Right renal cortex interstitium (tissue), 3 donors: ENCODE results near the gene ZNF425. TPM values are rescaled to one million over a fixed set of nuclear protein-coding genes. Genes with fewer than 3 reads are reported as not detected.
"Not testable (repeated sequence)": the region's sequence is repeated elsewhere in the genome, so short reads cannot be mapped to it uniquely, and the experiment has no call there.

Experiments
- DNase-seq, 3 donors: peaks; one replicate each; pipeline ENCODE4 v3.0.0-alpha.2; 2013; ENCODE audit warnings: low read depth in 3 of 3, low spot score in 2 of 3
- polyA plus RNA-seq, 3 donors: library from polyadenylated mRNA; unstranded; fragments of 120-200 nt; gene quantifications; one replicate each; pipeline ENCODE4 v1.2.1, GENCODE V29; 2013; ENCODE audit not compliant: insufficient read length in 3 of 3

The ZNF425 gene
- polyA plus RNA-seq, result 1 to 10 TPM; 7.9 to 9.2 (median 8.6) TPM

- peak; percentile 79 to 89 (median 86) for DNase-seq
Observed at GRCh38 chr7:149125863-149126661, at the start of gene ZNF425. Gene ZNF425 (minus strand): TSS chr7:149126324. CDS start chr7:149126213, 111 bp downstream.

DNA sequence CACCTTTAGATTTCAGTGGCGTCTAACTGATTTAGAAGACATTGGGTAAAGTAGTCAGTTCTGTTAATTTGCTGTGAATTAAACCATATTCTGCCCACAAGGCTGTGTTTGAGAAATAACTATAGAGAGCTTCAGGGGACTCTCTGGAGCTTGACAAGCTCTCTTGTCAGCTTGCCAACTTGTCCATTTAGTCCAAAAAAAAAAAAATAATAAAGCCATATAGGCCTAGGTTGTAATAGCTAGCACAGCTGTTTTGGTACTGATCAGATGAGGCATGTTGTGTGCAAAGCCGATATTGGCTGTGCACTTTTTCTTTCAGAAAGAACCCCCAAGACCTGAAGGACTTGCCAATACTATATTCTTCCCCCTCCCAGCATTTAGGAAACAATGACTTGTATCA, 49.0 kb upstream of the ZNF425 start:
- DNase-seq, result no peak

DNA sequence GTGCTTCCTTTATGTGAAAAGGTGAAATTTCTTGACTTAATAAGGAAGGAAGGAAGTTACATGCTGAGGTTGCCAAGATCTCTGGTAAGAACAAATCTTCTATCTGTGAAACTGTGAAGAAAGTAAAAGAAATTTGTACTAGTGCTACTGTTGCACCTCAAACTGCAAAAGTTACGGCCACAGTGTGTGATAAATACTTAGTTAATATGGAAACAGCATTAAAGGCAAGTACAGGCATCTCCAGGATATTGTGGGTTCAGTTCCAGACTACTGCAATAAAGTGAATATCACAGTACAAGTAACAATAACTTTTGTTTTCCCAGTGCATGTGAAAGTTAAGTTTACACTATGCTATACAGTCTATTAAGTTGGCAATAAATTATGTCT, 46.4 kb upstream of the ZNF425 start:
- no peak for DNase-seq

- DNase-seq, result no peak
Observed at GRCh38 chr7:149171892-149172533, 45.9 kb upstream of the ZNF425 start.

DNA sequence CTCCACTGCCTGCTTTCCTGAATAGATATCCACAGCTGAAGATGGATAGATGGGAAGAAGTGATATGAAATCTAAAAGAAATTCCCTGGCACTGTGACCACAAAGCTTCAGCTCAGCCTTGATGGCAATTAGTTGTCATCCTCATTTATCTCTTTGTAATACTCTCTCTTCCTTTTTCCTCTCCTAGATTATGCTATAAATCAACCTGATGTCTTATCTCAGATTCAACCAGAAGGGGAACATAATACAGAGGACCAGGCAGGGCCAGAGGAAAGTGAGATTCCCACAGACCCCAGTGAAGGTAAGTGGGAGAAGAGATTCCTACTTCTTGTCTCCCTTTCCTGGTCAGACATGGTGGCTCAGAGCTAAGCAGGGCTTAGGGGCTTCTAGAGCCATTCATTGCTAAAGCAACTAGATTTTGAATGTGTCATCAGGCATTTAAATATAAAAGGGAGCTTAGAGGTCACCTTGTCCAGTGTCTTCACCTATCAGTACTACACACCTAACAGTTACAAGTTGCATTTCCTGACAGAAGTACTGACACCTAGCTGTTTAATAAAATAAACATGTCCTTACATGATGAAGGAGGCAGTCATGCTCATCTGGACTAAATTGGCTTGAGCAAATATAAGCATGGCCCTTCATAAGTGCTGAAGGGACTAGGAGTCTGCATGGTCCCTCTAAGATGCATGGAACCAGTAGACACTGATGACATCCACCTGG, 40.7 kb upstream of the ZNF425 start:
- DNase-seq, result no peak

DNA sequence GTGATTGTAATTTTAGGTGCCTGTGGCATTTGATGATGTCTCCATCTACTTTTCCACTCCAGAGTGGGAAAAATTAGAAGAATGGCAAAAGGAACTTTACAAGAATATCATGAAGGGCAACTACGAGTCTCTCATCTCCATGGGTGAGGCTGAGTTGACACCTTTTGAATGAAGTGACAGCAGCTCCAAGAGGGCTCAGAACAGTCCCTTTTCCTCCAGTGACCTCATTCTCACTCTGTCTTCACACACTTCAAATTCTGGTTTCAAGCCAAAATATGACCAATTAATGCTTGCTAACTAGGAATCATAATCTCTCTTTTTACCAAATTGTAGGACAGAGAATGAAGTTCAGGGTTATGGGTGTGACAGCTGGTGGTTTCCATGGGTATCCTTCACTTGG, 40.0 kb upstream of the ZNF425 start:
- no peak for DNase-seq

GRCh38 chr7:149161241-149161848, 35.2 kb upstream of the ZNF425 start:
- DNase-seq, result no peak

- no peak for DNase-seq
Observed at GRCh38 chr7:149156898-149157297, 30.8 kb upstream of the ZNF425 start.

DNA sequence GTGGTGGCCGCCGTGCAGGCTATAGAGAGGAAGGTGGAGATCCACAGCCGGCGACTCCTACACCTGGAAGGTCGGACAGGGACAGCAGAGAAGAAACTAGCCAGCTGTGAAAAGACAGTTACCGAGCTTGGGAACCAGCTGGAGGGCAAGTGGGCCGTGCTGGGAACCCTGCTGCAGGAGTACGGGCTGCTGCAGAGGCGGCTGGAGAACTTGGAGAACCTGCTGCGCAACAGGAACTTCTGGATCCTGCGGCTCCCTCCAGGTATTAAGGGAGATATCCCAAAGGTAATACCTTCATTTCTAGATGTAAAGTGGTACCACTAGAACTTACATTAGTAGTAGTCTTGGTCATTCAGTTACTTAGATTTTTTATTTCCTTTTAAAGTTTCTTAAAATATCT, 27.9 kb upstream of the ZNF425 start:
- DNase-seq, result no peak

DNA sequence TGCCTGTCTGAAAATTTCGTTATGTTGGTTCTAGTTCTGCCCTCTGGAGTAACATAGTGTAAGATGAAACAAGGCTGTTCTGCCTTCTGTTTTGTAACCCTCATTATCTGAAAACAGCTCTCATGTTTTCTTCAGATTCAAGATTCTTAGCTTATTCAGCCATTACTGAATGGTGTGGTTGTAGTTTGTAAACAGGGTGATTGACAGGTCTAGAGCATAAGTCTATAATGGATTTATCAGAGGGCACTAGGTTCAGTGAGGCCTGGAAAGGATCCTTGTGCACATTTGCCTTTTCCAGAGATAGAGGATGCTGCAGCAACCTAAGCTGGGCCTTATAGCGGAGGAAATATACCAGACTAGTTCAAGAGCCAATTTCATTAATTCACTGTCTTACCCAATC, 27.2 kb upstream of the ZNF425 start:
- DNase-seq, result no peak

DNA sequence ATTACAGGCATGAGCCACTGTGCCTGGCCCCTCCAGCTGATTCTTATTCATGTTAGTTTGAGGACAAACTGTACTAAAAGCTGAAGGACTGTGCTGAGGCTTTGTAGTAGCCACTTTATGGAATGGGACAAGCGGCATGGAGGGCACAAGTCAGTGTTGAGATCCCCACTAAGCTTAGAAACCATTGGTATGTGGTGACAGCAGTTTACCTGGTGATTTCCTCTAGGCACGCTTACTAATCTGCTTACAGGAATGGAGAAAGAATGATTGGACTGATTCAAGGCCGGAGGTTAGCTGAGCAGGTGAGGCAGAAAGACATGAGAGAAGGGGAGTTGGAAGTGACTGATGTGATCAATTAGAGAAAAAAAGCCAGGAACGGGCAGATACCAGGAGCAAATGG, 24.9 kb upstream of the ZNF425 start:
- no peak for DNase-seq

DNA sequence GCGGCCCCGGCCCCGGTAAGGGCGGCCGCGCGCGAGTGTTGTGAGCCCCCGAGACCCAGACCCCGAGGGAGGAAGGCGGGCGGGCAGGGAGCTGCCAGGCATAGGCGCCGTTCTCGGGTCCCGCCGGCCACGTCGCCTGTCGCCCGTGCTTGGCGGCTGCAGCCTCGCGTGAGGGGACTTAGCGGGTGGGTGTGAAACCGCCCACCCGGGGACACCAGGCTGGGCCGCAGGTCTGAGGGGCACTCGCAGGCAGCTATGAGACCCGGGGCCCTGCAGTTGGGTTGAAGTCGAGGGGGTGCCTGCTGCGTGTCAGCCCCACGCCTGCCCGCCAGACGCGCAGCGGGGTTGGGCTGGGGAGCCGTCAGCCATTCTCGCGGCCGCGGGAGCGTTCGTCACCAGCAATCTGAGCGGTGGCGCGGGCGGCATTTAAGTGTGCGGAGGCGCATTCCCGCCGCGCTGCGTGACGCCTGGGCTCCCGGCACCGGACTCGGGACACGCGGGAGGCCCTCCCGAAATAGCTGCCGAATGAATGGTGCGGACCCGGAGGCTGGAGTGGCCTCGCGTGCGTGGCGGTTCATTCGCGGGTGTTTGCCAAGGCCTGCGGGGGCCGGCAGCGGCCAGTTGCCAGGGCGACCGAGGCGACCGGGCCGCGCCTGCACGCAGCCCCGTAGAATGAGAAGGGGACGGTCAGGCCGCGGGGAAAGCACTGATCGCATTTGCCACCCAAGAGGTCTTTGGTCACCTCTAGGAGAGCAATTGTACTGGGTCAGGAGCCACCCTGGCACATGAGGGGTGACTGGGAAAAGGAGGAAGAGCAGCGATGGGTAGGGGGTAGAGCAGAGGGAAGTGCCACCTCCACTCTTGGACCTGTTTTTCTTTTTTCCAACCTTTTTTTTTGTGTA, 21.9 kb upstream of the ZNF425 start:
- peak in 2 of 3 donors; percentile 21 to 35 for DNase-seq

DNA sequence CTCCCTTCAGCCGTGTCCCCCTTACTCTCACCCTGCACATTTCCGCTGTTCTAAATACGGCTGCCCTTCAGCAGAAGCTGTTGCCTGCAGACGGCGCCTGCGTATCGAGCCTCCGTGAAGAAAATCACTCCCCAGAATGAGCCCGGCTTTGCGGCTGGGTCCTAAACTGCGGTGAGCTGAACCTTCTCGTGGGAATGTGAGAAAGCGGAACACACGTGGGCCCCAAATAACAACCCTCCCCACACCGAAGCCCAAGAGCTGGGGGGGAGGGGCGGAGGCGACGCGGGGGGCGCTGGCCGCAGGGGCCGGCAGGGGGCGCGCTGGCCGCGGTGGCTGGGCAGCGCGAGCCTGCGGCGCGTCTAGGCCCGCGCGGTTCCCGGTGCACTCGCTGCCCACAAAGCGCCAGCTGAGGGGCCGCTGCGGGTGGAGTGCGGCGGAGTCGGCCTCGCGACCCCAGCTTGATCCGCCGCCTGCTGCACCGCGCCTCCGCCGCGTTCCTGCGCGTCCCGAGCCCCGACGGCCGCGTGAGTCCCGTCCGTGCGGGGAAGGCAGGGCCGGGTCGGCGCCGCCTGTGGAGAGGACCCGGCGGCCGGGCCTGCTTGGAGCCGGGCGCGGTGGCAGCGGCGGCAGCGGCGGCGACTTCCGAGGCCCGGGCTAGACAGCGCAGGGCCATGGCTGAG, 21.1 kb upstream of the ZNF425 start, which contains the start of gene ZNF398:
Gene ZNF398, plus strand, starts transcription at position 382 of the 680 bp plus-strand sequence. Its CDS starts 290 bp downstream, at position 672.
- peak in 2 of 3 donors; percentile 59 to 67 for DNase-seq

- DNase-seq, result peak in 1 of 3 donors; percentile 17
Observed at GRCh38 chr7:149145031-149145845, 19.1 kb upstream of the ZNF425 start.

DNA sequence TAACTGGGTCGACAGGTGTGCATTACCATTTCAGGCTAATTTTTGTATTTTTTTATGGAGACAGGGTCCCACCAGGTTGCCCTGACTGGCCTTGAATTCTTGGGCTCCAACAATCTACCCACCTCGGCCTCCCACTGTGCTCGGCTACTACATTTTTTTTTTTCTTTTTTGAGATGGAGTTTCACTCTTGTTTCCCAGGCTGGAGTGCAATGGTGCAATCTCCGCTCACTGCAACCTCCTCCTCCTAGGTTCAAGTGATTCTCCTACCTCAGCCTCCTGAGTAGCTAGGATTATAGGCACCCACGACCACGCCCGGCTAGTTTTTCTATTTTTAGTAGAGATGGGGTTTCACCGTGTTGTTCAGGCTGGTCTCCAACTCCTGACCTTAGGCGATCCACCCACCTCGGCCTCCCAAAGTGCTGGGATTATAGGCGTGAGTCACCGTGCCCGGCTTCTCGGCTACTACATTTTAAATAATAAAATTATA, 18.4 kb upstream of the ZNF425 start:
- not testable (repeated sequence) for DNase-seq

- no peak for DNase-seq
Observed at GRCh38 chr7:149141893-149142292, 15.8 kb upstream of the ZNF425 start.

DNA sequence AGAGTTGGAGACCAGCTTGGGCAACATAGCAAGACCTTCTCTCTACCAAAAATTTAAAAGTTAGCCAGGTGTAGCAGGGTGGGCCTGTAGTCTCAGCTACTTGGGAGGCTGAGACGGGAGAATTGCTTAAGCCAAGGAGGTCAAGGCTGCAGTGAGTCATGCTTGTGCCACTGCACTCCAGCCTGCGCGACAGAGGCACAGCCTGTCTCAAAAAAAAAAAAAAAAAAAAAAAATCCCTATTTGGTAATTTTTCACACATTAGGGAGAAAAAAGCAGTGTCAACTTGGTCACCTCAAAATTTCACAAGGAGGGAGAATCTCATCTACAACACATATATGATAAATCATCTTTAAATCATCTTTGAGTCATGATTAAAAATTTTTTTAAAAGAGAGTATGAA, 14.7 kb upstream of the ZNF425 start:
- DNase-seq, result no peak

GRCh38 chr7:149136118-149136517, 10.0 kb upstream of the ZNF425 start:
- no peak for DNase-seq
